Uterus (tissue), 4 donors: Measurements from ENCODE around the gene AMDHD1. TPM values are rescaled to one million over a fixed set of nuclear protein-coding genes. Genes with fewer than 3 reads are reported as not detected.

Experiments used
- DNase-seq, 2 donors: peaks; one replicate each; pipeline ENCODE4 v3.0.0-alpha.2; 2019 to 2020
- H3K27ac ChIP-seq, 2 donors: fragments of 200-600 bp; sonication (generic); 1 replicate in 1 of 2; 2 replicates in 1 of 2; pipeline ENCODE4 v1.5.1; 2016 to 2018
- H3K27me3 ChIP-seq, 2 donors: fragments of 200-600 bp; sonication (generic); one replicate each; pipeline ENCODE4 v1.5.1; 2018 to 2019; ENCODE audit warnings: control low read depth in 1 of 2
- H3K36me3 ChIP-seq, 2 donors: fragments of 200-600 bp; sonication (generic); one replicate each; pipeline ENCODE4 v1.5.1; 2019; ENCODE audit warnings: control low read depth in 1 of 2
- H3K4me1 ChIP-seq, 2 donors: fragments of 200-600 bp; sonication (generic); one replicate each; pipeline ENCODE4 v1.5.1; 2018 to 2019; ENCODE audit warnings: control low read depth in 1 of 2
- H3K4me3 ChIP-seq, 2 donors: fragments of 200-600 bp; sonication (generic); 1 replicate in 1 of 2; 2 replicates in 1 of 2; pipeline ENCODE4 v1.5.1; 2018 to 2019; ENCODE audit warnings: mild to moderate bottlenecking in 1 of 2
- H3K9me3 ChIP-seq, 2 donors: fragments of 200-600 bp; sonication (generic); one replicate each; pipeline ENCODE4 v1.5.1; 2019; ENCODE audit warnings: control low read depth in 1 of 2
- POLR2A ChIP-seq, 2 donors: fragments of 450-650 bp; IDR thresholded peaks; one replicate each; pipeline ENCODE4 v1.6.1; 2016; ENCODE audit warnings: antibody characterized with exemption in 2 of 2, mild to moderate bottlenecking in 1 of 2, moderate library complexity in 1 of 2
- intact Hi-C: fragments of 100-400 bp; cut with DNase I; formaldehyde crosslinking; loops from one replicate; pipeline ENCODE4 v1.15.1; 2023; ENCODE audit warnings: low total_unique reads
- total RNA-seq, 4 donors: library from RNA; depleted of rRNA in 3 of 4; stranded (reverse); fragments of >200 nt in 3 of 4; gene quantifications; one replicate each; pipeline versions ENCODE4 v1.1.0 to v1.2.4, GENCODE V29; 2014 to 2023
- TF ChIP-seq, protein P1 (sequence below), 4 experiments: fragments of 200-600 bp in 2 of 4; fragments of 450-650 bp in 2 of 4; sonication (generic) in 2 of 4; IDR thresholded peaks; one replicate each; pipeline ENCODE4 v1.5.1; 2016 to 2019; ENCODE audit warnings: antibody characterized with exemption in 4 of 4, mild to moderate bottlenecking in 2 of 4, moderate library complexity in 1 of 4
- donor health status: DM: yes; HTN: yes; CAD: no.

The AMDHD1 gene
- total RNA-seq, 4 donors from 2014 or later, result 0.26 to 1.8 (median 1.1) TPM; not detected in 1

- H3K36me3 ChIP-seq, result no peaks in the 10 kb centered on the region
These were observed 50.8 kb downstream of the AMDHD1 start for GRCh38 chr12:95993907-95994306.

DNA sequence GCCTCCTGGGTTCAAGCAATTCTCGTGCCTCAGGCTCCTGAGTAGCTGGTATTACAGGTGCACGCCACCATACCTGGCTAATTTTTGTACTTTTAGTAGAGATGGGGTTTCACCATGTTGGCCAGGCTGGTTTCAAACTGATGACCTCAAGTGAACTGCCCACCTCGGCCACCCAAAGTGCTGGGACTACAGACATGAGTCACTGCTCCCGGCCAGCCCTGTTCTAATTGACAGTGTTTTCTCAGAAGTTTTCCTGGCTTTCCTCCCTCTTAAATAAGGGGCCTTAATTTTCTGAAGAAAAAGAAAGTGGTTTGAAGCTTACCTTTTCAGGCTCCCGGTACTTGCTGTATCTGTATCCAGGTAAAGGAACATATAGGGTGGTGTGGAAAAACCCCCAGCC lies 51.3 kb downstream of the AMDHD1 start:
- TF ChIP-seq, protein P1, sequence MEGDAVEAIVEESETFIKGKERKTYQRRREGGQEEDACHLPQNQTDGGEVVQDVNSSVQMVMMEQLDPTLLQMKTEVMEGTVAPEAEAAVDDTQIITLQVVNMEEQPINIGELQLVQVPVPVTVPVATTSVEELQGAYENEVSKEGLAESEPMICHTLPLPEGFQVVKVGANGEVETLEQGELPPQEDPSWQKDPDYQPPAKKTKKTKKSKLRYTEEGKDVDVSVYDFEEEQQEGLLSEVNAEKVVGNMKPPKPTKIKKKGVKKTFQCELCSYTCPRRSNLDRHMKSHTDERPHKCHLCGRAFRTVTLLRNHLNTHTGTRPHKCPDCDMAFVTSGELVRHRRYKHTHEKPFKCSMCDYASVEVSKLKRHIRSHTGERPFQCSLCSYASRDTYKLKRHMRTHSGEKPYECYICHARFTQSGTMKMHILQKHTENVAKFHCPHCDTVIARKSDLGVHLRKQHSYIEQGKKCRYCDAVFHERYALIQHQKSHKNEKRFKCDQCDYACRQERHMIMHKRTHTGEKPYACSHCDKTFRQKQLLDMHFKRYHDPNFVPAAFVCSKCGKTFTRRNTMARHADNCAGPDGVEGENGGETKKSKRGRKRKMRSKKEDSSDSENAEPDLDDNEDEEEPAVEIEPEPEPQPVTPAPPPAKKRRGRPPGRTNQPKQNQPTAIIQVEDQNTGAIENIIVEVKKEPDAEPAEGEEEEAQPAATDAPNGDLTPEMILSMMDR (IDR thresholded peaks at IDR 0.05), result no peak
- no peak for TF ChIP-seq POLR2A (IDR thresholded peaks at IDR 0.05)
- Histone ChIP-seq H3K4me3 (no peak overlapping the region), H3K4me1 (no peaks in the 10 kb centered on the region), H3K36me3 (no peaks in the 10 kb centered on the region), H3K9me3 (no peaks in the 10 kb centered on the region), H3K27ac (no peak overlapping the region), H3K27me3 (no peaks in the 10 kb centered on the region)
- no peak for DNase-seq
- intact Hi-C loops, result no loop called here

More at GRCh38 chr12:95993907-95994306, 50.8 kb downstream of the AMDHD1 start:
- Histone ChIP-seq H3K27me3 (no peaks in the 10 kb centered on the region), H3K4me1 (no peaks in the 10 kb centered on the region), H3K9me3 (no peaks in the 10 kb centered on the region), H3K4me3 (no peak overlapping the region), H3K27ac (no peak overlapping the region)
- no peak for DNase-seq
- intact Hi-C loops, result no loop called here
- TF ChIP-seq, protein P1 (IDR thresholded peaks at IDR 0.05), result no peak
- TF ChIP-seq POLR2A (IDR thresholded peaks at IDR 0.05), result no peak

DNA sequence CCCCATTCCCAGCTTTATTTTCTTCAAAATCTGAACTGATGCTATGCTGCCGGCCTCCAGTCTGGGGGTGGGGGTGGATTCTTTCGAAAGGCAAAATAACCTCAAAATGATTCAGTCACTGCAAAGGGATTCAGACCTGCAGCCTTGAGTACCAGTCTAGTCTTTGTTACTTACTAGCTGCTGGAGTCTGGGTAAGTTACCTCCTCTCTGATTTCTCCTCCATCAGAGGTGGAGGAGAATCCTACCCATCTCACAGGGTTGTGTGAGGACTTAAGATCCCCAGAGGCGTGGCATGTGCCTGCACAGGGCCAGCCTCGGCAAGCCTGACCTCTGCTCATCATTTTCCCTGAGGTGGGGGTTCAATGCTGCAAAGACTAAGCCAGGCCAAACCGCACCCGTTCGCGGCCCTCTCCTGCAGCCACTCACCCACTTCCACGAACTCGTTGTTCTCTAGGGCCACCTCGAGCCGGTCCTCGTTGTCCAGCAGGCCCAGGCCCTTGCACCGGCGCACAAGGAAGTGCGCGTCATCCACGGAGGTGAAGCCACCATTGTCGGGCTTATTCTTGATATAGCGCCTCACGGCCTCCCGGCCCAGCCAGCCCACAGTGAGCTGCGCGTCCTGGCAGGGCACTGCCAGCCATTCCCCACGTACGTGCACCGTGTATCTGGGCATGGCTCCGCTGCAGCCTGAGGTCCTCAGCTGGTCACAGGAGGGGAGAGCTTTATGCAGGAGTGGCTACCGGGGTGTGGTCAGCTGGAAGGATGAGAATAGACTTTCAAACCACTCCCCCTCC lies 52.3 kb downstream of the AMDHD1 start:
- TF ChIP-seq, protein P1 (IDR thresholded peaks at IDR 0.05), result no peak
- no peak for TF ChIP-seq POLR2A (IDR thresholded peaks at IDR 0.05)
- no peaks in the 10 kb centered on the region for H3K4me1 ChIP-seq
- H3K27me3 ChIP-seq, result no peaks in the 10 kb centered on the region
- no peak for DNase-seq
- H3K9me3 ChIP-seq, result no peaks in the 10 kb centered on the region
- no peaks in the 10 kb centered on the region for H3K36me3 ChIP-seq
- no peak overlapping the region for H3K27ac ChIP-seq
- no peak overlapping the region for H3K4me3 ChIP-seq
- intact Hi-C loops, result no loop called here

- no peaks in the 10 kb centered on the region for H3K27me3 ChIP-seq
- no peak within 1 kb of the TSS for H3K4me3 ChIP-seq
- H3K36me3 ChIP-seq, result no peaks in the 10 kb centered on the region
- H3K27ac ChIP-seq, result no peak within 1 kb of the TSS
- DNase-seq, result no peak
- intact Hi-C loops, result no loop called here
- no peaks in the 10 kb centered on the region for H3K4me1 ChIP-seq
- TF ChIP-seq, protein P1 (IDR thresholded peaks at IDR 0.05), result no peak
- TF ChIP-seq POLR2A (IDR thresholded peaks at IDR 0.05), result no peak
- no peaks in the 10 kb centered on the region for H3K9me3 ChIP-seq
These were observed 53.0 kb downstream of the AMDHD1 start, which contains the start of gene HAL for GRCh38 chr12:95996034-95996658. HAL (minus strand) TSS chr12:95996344; CDS start chr12:95995910, 434 bp downstream.

- no peaks in the 10 kb centered on the region for H3K4me1 ChIP-seq
- TF ChIP-seq POLR2A (IDR thresholded peaks at IDR 0.05), result no peak
- TF ChIP-seq, protein P1 (IDR thresholded peaks at IDR 0.05), result no peak
- intact Hi-C loops, result no loop called here
- no peaks in the 10 kb centered on the region for H3K9me3 ChIP-seq
- no peaks in the 10 kb centered on the region for H3K36me3 ChIP-seq
- H3K27ac ChIP-seq, result no peak overlapping the region
- no peak overlapping the region for H3K4me3 ChIP-seq
- no peaks in the 10 kb centered on the region for H3K27me3 ChIP-seq
- DNase-seq, result no peak
These were observed 54.1 kb downstream of the AMDHD1 start for GRCh38 chr12:95997276-95997675.
